HG02884 (cell line): ENCODE results near the gene PTPN20.
"Not testable (repeated sequence)": the region's sequence is repeated elsewhere in the genome, so short reads cannot be mapped to it uniquely, and the experiment has no call there.

Experiments
- ATAC-seq: cut with Tn5 transposase; IDR thresholded peaks from one replicate; pipeline ENCODE4 v1.9.1; 2021; ENCODE audit warnings: mild to moderate bottlenecking, moderate library complexity; ENCODE audit not compliant: unreplicated experiment

The PTPN20 gene

GRCh38 chr10:46911144-46911876 is at the start of gene PTPN20:
TSS of gene PTPN20 (plus strand) at chr10:46911428. CDS start at chr10:46932500, 21,072 bp downstream.
- not testable (repeated sequence) for ATAC-seq

- not testable (repeated sequence) for ATAC-seq
Observed at GRCh38 chr10:46869716-46870115, 41.5 kb upstream of the PTPN20 start.

- not testable (repeated sequence) for ATAC-seq
Observed at GRCh38 chr10:46871583-46871982, 39.6 kb upstream of the PTPN20 start.

- ATAC-seq = not testable (repeated sequence)
Observed at GRCh38 chr10:46875304-46875703, 35.9 kb upstream of the PTPN20 start.

- ATAC-seq = not testable (repeated sequence)
Observed at GRCh38 chr10:46876773-46877172, 34.5 kb upstream of the PTPN20 start.

DNA sequence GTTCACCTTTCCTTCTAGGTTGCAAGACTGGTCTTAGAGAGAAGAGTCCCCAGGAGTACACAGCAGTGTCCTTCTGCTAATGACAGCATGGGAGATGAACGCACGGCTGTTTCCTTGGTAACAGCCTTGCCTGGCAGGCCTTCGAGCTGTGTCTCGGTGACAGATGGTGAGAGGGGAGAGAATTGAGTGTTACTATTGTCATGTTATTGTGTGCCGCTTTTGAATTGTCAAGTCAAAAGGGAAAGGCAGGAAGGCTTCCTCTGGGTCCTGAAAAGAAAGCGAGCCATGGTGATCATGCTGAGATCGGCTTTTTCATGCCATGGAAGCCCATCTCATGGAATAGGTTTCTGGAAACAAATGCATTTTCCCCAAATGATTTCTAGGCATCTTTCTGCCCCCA is 32.5 kb upstream of the PTPN20 start:
- ATAC-seq = not testable (repeated sequence)

- ATAC-seq = not testable (repeated sequence)
Observed at GRCh38 chr10:46890813-46891611, 20.2 kb upstream of the PTPN20 start.

DNA sequence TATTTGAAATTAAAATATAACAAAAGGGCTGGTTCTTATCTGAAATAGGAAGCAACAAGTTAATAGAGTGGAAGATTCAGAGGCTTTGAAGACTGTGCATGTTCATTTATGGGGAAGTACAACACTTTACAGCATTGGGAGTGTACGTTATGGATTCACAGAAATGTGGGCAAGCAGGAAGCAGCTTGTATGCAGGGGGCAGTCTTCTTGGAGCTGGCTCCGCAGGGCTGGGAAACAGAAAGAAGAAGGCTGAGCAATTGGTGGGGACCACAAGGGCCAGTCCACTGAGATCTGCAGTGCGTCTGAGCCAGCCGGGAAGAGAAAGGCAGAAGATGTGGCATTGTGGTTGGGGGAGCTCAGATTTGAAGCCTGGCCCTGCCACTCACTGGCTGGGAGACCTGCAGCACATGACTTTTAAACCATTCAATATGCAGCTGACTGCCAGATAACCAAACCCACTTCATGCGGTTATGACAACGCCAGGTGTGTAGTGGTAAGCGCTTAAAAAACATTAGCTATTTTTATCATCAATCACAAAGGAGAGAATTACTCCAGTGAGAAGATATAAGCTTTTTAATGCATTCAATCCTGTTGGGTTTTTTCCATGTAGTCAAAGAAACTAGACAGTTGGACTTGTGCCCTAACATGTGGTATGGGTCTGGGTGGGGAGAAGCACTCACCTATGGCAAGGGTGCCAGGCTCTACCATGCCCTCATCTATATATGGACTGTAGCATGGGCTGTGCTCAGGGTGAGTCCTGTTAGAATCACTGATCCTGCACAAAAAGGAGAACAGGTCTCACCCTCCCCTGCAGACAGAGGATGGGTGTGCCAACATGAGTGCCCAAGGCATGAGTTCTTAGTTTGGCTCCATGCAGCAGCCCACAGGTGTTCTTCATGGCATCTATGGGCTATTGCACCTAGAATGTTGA is 14.2 kb upstream of the PTPN20 start:
- ATAC-seq = not testable (repeated sequence)

GRCh38 chr10:46901247-46901646 is 10.0 kb upstream of the PTPN20 start:
- ATAC-seq = not testable (repeated sequence)

DNA sequence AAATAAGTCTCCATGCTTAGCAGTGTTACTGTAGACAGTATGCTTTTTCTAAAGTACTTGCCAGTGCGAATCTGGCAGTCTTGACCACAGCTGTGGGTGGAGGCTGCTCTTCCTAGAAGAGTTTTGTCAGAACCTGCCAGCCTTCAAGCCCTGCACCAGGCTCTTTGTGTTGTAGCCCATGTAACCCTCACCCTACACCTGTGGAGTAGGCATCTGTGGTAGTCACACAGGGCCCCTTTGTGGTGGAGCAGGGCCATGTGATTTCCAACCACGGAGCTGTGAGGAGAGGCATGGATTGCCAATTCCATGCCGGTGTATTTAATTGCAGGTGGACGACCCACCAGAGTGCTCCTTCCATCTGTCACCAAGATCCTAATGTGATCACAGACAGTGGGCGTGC is 7.4 kb upstream of the PTPN20 start:
- ATAC-seq = not testable (repeated sequence)

- ATAC-seq = not testable (repeated sequence)
Observed at GRCh38 chr10:46906359-46906758, 4.9 kb upstream of the PTPN20 start.

- ATAC-seq = not testable (repeated sequence)
Observed at GRCh38 chr10:46907185-46908117, 3.8 kb upstream of the PTPN20 start.

DNA sequence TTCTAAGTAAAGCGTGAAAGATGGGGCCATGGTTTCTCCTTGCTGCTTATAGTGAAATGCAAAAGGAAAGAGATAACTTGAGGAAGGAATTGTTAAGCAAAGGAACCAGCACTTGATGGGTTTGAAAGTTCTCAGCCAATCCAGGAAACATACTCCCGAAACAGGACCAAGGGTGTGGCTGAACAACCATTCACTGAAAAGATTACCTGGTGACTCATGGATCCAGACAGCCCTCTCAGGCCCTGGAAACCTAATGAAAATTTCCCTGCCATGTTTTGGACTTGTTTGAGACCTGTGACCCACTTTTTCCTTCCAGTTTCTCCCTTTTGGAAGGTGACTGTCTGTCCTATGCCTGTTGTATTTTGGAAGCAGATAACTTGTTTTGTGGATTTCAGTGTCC is 11.3 kb downstream of the PTPN20 start:
- not testable (repeated sequence) for ATAC-seq

DNA sequence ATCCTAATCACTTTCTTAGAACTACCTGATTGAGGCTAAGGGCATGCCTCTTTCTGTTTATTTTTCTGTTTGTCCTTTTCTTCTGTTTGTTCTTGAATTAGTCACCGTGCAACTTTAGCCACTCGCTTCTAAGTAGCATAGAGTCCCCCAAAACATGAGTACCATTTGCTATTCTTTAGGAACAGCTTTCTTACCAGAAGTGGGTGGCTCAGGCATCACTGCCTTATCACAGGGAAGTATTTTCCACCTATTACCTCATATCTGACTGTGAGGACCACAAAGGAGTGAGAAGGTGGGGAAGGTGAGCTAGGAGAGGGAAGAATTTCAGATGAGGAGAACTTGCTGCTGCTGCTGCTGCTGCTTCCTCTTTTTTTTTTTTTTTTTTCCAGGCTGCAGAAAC is 13.9 kb downstream of the PTPN20 start:
- not testable (repeated sequence) for ATAC-seq

DNA sequence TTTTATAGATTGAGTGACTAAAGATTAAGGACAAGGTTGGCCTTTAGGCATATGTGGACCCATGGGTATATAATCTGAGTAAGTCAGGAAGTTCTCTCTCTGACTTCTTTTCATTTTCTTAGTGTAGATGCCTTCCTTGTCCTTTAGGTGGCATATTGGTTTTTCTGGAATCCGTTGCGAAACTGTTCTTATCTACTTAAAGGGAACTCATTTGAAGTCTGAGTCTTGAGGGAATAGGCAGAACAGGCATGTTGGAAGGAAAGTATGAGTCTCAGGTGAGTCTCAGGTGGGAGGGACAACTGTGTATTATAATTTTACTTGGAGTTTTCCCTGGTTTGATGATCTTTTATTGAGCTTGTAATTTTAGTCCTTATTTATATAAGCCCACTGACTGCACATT is 14.6 kb downstream of the PTPN20 start:
- ATAC-seq = not testable (repeated sequence)

DNA sequence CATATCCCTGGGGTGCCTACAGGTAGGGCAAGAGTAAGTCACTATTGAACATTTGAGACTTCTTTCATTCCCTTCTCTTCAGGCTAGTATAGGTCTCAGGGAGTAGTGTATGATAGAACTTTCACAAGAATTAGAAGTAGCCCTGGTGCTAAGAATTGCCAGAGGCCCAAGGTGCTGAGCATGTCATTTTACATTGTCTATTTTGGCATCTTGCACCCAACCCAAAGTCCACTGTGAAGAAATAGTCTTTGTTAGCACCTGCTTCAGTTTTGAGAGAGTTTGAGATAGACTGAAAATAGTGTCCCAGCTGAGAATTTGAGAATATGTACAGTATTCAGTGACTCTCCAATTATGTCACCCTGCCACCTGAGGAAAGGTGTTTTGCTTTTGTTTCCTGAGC is 17.6 kb downstream of the PTPN20 start:
- not testable (repeated sequence) for ATAC-seq

DNA sequence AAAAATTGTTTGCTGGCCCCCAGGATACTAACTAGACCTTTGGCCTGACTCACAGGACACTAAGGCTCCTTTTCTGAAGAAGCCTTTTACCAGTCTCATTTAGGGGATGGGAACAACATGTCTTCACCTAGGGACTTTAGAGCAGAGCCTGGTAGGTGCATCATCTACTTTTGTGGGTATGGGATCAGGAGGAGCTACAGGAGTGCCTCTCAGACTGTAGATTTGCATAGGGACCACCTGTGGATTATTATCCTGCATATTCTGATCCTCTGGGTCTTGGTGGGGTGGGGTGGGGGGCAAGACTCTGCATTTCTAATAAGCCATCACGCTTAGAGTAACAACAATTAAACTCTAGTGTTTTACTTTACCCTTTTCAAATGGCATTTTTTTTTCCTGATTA is 21.2 kb downstream of the PTPN20 start:
- ATAC-seq = not testable (repeated sequence)

DNA sequence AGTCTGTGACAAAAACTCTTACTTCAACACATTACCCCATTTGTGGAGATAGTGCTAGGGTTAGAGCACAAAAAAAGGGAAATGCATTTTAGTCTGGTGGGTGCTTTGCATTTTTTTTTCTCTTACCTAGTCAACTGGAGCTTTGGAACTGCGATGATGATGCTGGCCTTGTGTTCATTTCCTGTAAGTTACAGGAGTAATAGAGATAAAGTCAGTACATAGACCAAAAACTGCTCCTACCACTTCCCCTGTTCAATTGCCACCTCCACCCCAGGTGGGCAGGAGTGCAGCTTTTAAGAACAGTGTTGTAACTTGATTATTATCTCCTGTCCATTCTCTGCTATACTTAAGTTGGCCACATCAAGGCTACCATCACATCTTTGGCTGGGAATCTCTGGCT is 29.9 kb downstream of the PTPN20 start:
- ATAC-seq = not testable (repeated sequence)

GRCh38 chr10:46948687-46949518 is 37.7 kb downstream of the PTPN20 start:
- ATAC-seq = not testable (repeated sequence)
